DND-41 (cell line): ENCODE data around the gene IRF3.

ENCODE experiments used
- ATAC-seq: fragments of 200-7000 bp; cut with Tn5 transposase; 3 replicates; pipeline ENCODE4 v1.9.1; 2021; ENCODE audit warnings: low read depth; ENCODE audit not compliant: insufficient read depth
- DNase-seq: peaks from one replicate; pipeline ENCODE4 v3.0.0-alpha.2; 2020
- H2AFZ ChIP-seq: 2 replicates; pipeline ENCODE4 v1.6.0; 2012; ENCODE audit warnings: low read depth, low read length
- H3K27ac ChIP-seq: 2 replicates; pipeline ENCODE4 v1.5.1; 2012; ENCODE audit warnings: low read length, inconsistent platforms
- H3K27me3 ChIP-seq: fragments of 200-600 bp; sonication (generic); 2 replicates; pipeline ENCODE4 v1.6.0; 2012; ENCODE audit warnings: low read length, mild to moderate bottlenecking, inconsistent platforms; ENCODE audit not compliant: insufficient read depth, poor library complexity
- H3K36me3 ChIP-seq: 2 replicates; pipeline ENCODE4 v1.5.1; 2012; ENCODE audit warnings: low read length, inconsistent platforms; ENCODE audit not compliant: insufficient read depth
- H3K4me1 ChIP-seq: 2 replicates; pipeline ENCODE4 v1.5.1; 2012; ENCODE audit warnings: mild to moderate bottlenecking, low read length; ENCODE audit not compliant: insufficient read depth
- H3K4me2 ChIP-seq: 2 replicates; pipeline ENCODE4 v1.6.0; 2012; ENCODE audit warnings: mild to moderate bottlenecking, moderate library complexity, low read length, inconsistent platforms; ENCODE audit not compliant: insufficient read depth
- H3K4me3 ChIP-seq, 2 experiments: fragments of 200-600 bp in 1 of 2; shearing (Covaris generic) in 1 of 2; 2 replicates each; pipeline ENCODE4 v1.5.1; 2012 to 2016; ENCODE audit warnings: inconsistent platforms in 2 of 2, low read length in 2 of 2, mild to moderate bottlenecking in 2 of 2, low read depth in 1 of 2, moderate library complexity in 1 of 2
- H3K79me2 ChIP-seq: 2 replicates; pipeline ENCODE4 v1.6.0; 2012; ENCODE audit warnings: low read length, inconsistent platforms; ENCODE audit not compliant: insufficient read depth
- H3K9ac ChIP-seq: 2 replicates; pipeline ENCODE4 v1.6.0; 2012; ENCODE audit warnings: low read depth, mild to moderate bottlenecking, inconsistent platforms, low read length, moderate library complexity
- H3K9me3 ChIP-seq: 2 replicates; pipeline ENCODE4 v1.5.1; 2012; ENCODE audit warnings: low read length, moderate library complexity, mild to moderate bottlenecking, inconsistent platforms; ENCODE audit not compliant: insufficient read depth, severe bottlenecking
- H4K20me1 ChIP-seq: 2 replicates; pipeline ENCODE4 v1.6.0; 2012; ENCODE audit warnings: low read length; ENCODE audit not compliant: insufficient read depth
- CTCF ChIP-seq: IDR thresholded peaks from 2 replicates; pipeline ENCODE4 v1.5.1; 2012; ENCODE audit warnings: borderline replicate concordance, low read length, moderate library complexity, mild to moderate bottlenecking; ENCODE audit not compliant: poor library complexity, severe bottlenecking; ENCODE audit errors: extremely low read depth
- EZH2 ChIP-seq: IDR thresholded peaks from 3 replicates; pipeline ENCODE4 v1.6.1; 2012; ENCODE audit warnings: borderline replicate concordance, low read depth, mild to moderate bottlenecking, moderate library complexity, low read length, inconsistent platforms; ENCODE audit not compliant: severe bottlenecking

The IRF3 gene

GRCh38 chr19:49651820-49652550, 13.7 kb downstream of the IRF3 start:
- Histone ChIP-seq H4K20me1 (peaks cover 48% of the 10 kb centered on the region), H3K9ac (no peak overlapping the region), H3K9me3 (no peaks in the 10 kb centered on the region), H3K27me3 (no peaks in the 10 kb centered on the region), H3K79me2 (peaks cover 29% of the 10 kb centered on the region), H3K4me3 (no peak overlapping the region), H3K4me2 (no peak overlapping the region), H2AFZ (no peak overlapping the region), H3K36me3 (peaks cover 86% of the 10 kb centered on the region), H3K27ac (no peak overlapping the region), H3K4me1 (no peaks in the 10 kb centered on the region)
- ATAC-seq (no peak), DNase-seq (no peak)
- TF ChIP-seq CTCF = no peak

DNA sequence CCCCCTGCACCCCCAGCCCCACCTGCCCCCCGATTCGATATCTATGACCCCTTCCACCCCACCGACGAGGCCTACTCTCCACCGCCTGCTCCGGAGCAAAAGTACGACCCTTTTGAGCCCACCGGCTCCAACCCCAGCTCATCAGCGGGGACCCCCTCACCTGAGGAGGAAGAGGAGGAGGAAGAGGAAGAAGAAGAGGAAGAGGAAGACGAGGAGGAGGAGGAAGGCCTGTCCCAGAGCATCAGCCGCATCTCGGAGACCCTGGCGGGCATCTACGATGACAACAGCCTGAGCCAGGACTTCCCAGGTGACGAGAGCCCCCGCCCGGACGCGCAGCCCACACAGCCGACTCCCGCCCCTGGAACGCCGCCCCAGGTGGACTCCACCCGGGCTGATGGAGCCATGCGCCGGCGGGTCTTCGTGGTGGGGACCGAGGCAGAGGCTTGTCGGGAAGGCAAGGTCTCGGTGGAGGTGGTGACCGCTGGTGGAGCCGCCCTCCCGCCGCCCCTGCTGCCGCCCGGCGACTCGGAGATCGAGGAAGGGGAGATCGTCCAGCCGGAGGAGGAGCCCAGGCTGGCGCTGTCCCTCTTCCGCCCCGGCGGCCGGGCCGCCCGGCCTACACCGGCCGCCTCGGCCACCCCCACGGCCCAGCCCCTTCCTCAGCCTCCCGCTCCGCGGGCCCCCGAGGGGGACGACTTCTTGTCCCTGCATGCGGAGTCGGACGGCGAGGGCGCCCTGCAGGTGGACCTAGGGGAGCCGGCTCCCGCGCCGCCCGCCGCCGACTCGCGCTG, 14.4 kb downstream of the IRF3 start:
- H3K4me1 ChIP-seq = 0 out of 2 replicates have a peak, but pooled peaks cover 2% of the 10 kb centered on the region
- no peak for ATAC-seq
- TF ChIP-seq CTCF (no peak), EZH2 (no peak)
- H3K4me3 ChIP-seq = no peak overlapping the region
- H3K9me3 ChIP-seq = no peaks in the 10 kb centered on the region
- peaks cover 49% of the 10 kb centered on the region for H4K20me1 ChIP-seq
- H3K79me2 ChIP-seq = peaks cover 36% of the 10 kb centered on the region
- H3K27ac ChIP-seq = no peak overlapping the region
- DNase-seq = no peak
- no peak overlapping the region for H2AFZ ChIP-seq
- no peaks in the 10 kb centered on the region for H3K27me3 ChIP-seq
- H3K9ac ChIP-seq = no peak overlapping the region
- no peak overlapping the region for H3K4me2 ChIP-seq
- H3K36me3 ChIP-seq = peaks cover 86% of the 10 kb centered on the region

DNA sequence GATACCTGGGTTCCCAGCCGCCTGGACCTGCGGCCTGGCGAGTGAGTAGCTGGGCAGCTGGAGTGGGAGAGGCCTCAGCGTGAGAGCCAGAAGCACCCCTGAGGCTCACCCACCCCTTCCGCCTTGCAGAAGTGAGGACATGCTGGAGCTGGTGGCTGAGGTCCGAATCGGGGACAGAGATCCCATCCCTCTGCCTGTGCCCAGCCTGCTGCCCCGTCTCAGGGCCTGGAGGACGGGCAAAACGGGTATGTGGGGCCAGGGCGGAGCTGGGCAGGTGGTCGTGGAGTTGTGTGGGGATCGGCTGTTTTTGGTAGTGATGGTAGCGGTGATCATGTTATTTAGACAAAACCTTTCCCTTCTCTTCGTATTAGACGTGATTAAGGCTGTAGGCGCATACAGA, 19.1 kb downstream of the IRF3 start:
- ATAC-seq = no peak
- Histone ChIP-seq H3K27ac (no peak overlapping the region), H2AFZ (no peak overlapping the region), H3K9ac (no peak overlapping the region), H3K27me3 (no peaks in the 10 kb centered on the region), H3K79me2 (peaks cover 78% of the 10 kb centered on the region), H3K36me3 (peaks cover 67% of the 10 kb centered on the region), H4K20me1 (peaks cover 51% of the 10 kb centered on the region), H3K4me1 (peaks cover 30% of the 10 kb centered on the region), H3K4me3 (no peak overlapping the region), H3K4me2 (no peak overlapping the region), H3K9me3 (no peaks in the 10 kb centered on the region)
- TF ChIP-seq CTCF (no peak), EZH2 (no peak)
- DNase-seq = no peak
